Measurements from ENCODE around the gene SPSB4.

SPSB4 gene

GRCh38 chr3:141052201-141053069 lies 1.3 kb downstream of the SPSB4 start:
- no peaks in the 10 kb centered on the region for H3K9me3 ChIP-seq (ENCODE audit: control insufficient read depth in 5 of 5, low read length in 5 of 5)
- H3K27me3 ChIP-seq (ENCODE audit: control insufficient read depth in 5 of 5, insufficient read depth in 4 of 5, low read length in 5 of 5) = peaks cover 27 to 43% (median 41%) of the 10 kb centered on the region in 5 donors
- no peak overlapping the region for H3K9ac ChIP-seq (ENCODE audit: low read length in 5 of 5)
- peak overlapping the region; percentile 20 to 68 (median 54) for H3K4me3 ChIP-seq (ENCODE audit: low read depth in 1 of 5, low read length in 5 of 5)
- no peaks in the 10 kb centered on the region for H3K36me3 ChIP-seq (ENCODE audit: control insufficient read depth in 5 of 5, insufficient read depth in 5 of 5, low read length in 5 of 5)
- H3K4me1 ChIP-seq (ENCODE audit: control insufficient read depth in 5 of 5, insufficient read depth in 5 of 5, low read length in 5 of 5) = peaks cover 0 to 27% (median 22%) of the 10 kb centered on the region in 5 donors
- no peak overlapping the region for H3K27ac ChIP-seq (ENCODE audit: low read depth, low read length)

- Histone ChIP-seq H3K27ac (ENCODE audit: low read depth, low read length) (no peak overlapping the region), H3K4me3 (ENCODE audit: low read depth in 1 of 5, low read length in 5 of 5) (no peak overlapping the region), H3K27me3 (ENCODE audit: control insufficient read depth in 5 of 5, insufficient read depth in 4 of 5, low read length in 5 of 5) (peaks cover 21 to 35% (median 26%) of the 10 kb centered on the region in 5 donors), H3K36me3 (ENCODE audit: control insufficient read depth in 5 of 5, insufficient read depth in 5 of 5, low read length in 5 of 5) (no peaks in the 10 kb centered on the region), H3K9me3 (ENCODE audit: control insufficient read depth in 5 of 5, low read length in 5 of 5) (no peaks in the 10 kb centered on the region), H3K4me1 (ENCODE audit: control insufficient read depth in 5 of 5, insufficient read depth in 5 of 5, low read length in 5 of 5) (peaks cover 0 to 27% (median 22%) of the 10 kb centered on the region in 5 donors), H3K9ac (ENCODE audit: low read length in 5 of 5) (no peak overlapping the region)
Measured at GRCh38 chr3:141055136-141055535, 4.0 kb downstream of the SPSB4 start.

GRCh38 chr3:141055536-141056445 lies 4.6 kb downstream of the SPSB4 start:
- no peak overlapping the region for H3K27ac ChIP-seq (ENCODE audit: low read depth, low read length)
- no peaks in the 10 kb centered on the region for H3K36me3 ChIP-seq (ENCODE audit: control insufficient read depth in 5 of 5, insufficient read depth in 5 of 5, low read length in 5 of 5)
- H3K4me3 ChIP-seq (ENCODE audit: low read depth in 1 of 5, low read length in 5 of 5) = no peak overlapping the region
- peaks cover 0 to 21% (median 17%) of the 10 kb centered on the region in 5 donors for H3K4me1 ChIP-seq (ENCODE audit: control insufficient read depth in 5 of 5, insufficient read depth in 5 of 5, low read length in 5 of 5)
- peaks cover 15 to 30% (median 21%) of the 10 kb centered on the region in 5 donors for H3K27me3 ChIP-seq (ENCODE audit: control insufficient read depth in 5 of 5, insufficient read depth in 4 of 5, low read length in 5 of 5)
- H3K9me3 ChIP-seq (ENCODE audit: control insufficient read depth in 5 of 5, low read length in 5 of 5) = no peaks in the 10 kb centered on the region
- no peak overlapping the region for H3K9ac ChIP-seq (ENCODE audit: low read length in 5 of 5)

GRCh38 chr3:141056751-141057171 lies 5.6 kb downstream of the SPSB4 start:
- no peaks in the 10 kb centered on the region for H3K36me3 ChIP-seq (ENCODE audit: control insufficient read depth in 5 of 5, insufficient read depth in 5 of 5, low read length in 5 of 5)
- no peaks in the 10 kb centered on the region for H3K9me3 ChIP-seq (ENCODE audit: control insufficient read depth in 5 of 5, low read length in 5 of 5)
- H3K9ac ChIP-seq (ENCODE audit: low read length in 5 of 5) = no peak overlapping the region
- no peak overlapping the region for H3K27ac ChIP-seq (ENCODE audit: low read depth, low read length)
- peaks cover 12 to 27% (median 18%) of the 10 kb centered on the region in 5 donors for H3K27me3 ChIP-seq (ENCODE audit: control insufficient read depth in 5 of 5, insufficient read depth in 4 of 5, low read length in 5 of 5)
- H3K4me1 ChIP-seq (ENCODE audit: control insufficient read depth in 5 of 5, insufficient read depth in 5 of 5, low read length in 5 of 5) = peaks cover 0 to 12% (median 11%) of the 10 kb centered on the region in 5 donors
- H3K4me3 ChIP-seq (ENCODE audit: low read depth in 1 of 5, low read length in 5 of 5) = no peak overlapping the region

- Histone ChIP-seq H3K36me3 (ENCODE audit: control insufficient read depth in 5 of 5, insufficient read depth in 5 of 5, low read length in 5 of 5) (no peaks in the 10 kb centered on the region), H3K4me3 (ENCODE audit: low read depth in 1 of 5, low read length in 5 of 5) (no peak overlapping the region), H3K27ac (ENCODE audit: low read depth, low read length) (no peak overlapping the region), H3K9ac (ENCODE audit: low read length in 5 of 5) (no peak overlapping the region), H3K27me3 (ENCODE audit: control insufficient read depth in 5 of 5, insufficient read depth in 4 of 5, low read length in 5 of 5) (peaks cover 6 to 21% (median 16%) of the 10 kb centered on the region in 5 donors), H3K4me1 (ENCODE audit: control insufficient read depth in 5 of 5, insufficient read depth in 5 of 5, low read length in 5 of 5) (peaks cover 0 to 5% (median 4%) of the 10 kb centered on the region in 5 donors), H3K9me3 (ENCODE audit: control insufficient read depth in 5 of 5, low read length in 5 of 5) (no peaks in the 10 kb centered on the region)
Measured at GRCh38 chr3:141057436-141057835, 6.3 kb downstream of the SPSB4 start.

GRCh38 chr3:141057946-141058800 lies 7.0 kb downstream of the SPSB4 start:
- no peaks in the 10 kb centered on the region for H3K36me3 ChIP-seq (ENCODE audit: control insufficient read depth in 5 of 5, insufficient read depth in 5 of 5, low read length in 5 of 5)
- H3K9me3 ChIP-seq (ENCODE audit: control insufficient read depth in 5 of 5, low read length in 5 of 5) = no peaks in the 10 kb centered on the region
- H3K9ac ChIP-seq (ENCODE audit: low read length in 5 of 5) = no peak overlapping the region
- H3K27ac ChIP-seq (ENCODE audit: low read depth, low read length) = no peak overlapping the region
- no peak overlapping the region for H3K4me3 ChIP-seq (ENCODE audit: low read depth in 1 of 5, low read length in 5 of 5)
- H3K27me3 ChIP-seq (ENCODE audit: control insufficient read depth in 5 of 5, insufficient read depth in 4 of 5, low read length in 5 of 5) = peaks cover 3 to 15% (median 12%) of the 10 kb centered on the region in 5 donors
- H3K4me1 ChIP-seq (ENCODE audit: control insufficient read depth in 5 of 5, insufficient read depth in 5 of 5, low read length in 5 of 5) = no peaks in the 10 kb centered on the region

GRCh38 chr3:141058996-141059395 lies 7.8 kb downstream of the SPSB4 start:
- Histone ChIP-seq H3K27me3 (ENCODE audit: control insufficient read depth in 5 of 5, insufficient read depth in 4 of 5, low read length in 5 of 5) (peaks cover 0 to 11% (median 8%) of the 10 kb centered on the region in 5 donors), H3K9me3 (ENCODE audit: control insufficient read depth in 5 of 5, low read length in 5 of 5) (no peaks in the 10 kb centered on the region), H3K36me3 (ENCODE audit: control insufficient read depth in 5 of 5, insufficient read depth in 5 of 5, low read length in 5 of 5) (no peaks in the 10 kb centered on the region), H3K4me1 (ENCODE audit: control insufficient read depth in 5 of 5, insufficient read depth in 5 of 5, low read length in 5 of 5) (no peaks in the 10 kb centered on the region), H3K27ac (ENCODE audit: low read depth, low read length) (no peak overlapping the region), H3K4me3 (ENCODE audit: low read depth in 1 of 5, low read length in 5 of 5) (no peak overlapping the region), H3K9ac (ENCODE audit: low read length in 5 of 5) (no peak overlapping the region)

- no peak overlapping the region for H3K4me3 ChIP-seq (ENCODE audit: low read depth in 1 of 5, low read length in 5 of 5)
- H3K27ac ChIP-seq (ENCODE audit: low read depth, low read length) = no peak overlapping the region
- no peak overlapping the region for H3K9ac ChIP-seq (ENCODE audit: low read length in 5 of 5)
- H3K36me3 ChIP-seq (ENCODE audit: control insufficient read depth in 5 of 5, insufficient read depth in 5 of 5, low read length in 5 of 5) = no peaks in the 10 kb centered on the region
- no peaks in the 10 kb centered on the region for H3K4me1 ChIP-seq (ENCODE audit: control insufficient read depth in 5 of 5, insufficient read depth in 5 of 5, low read length in 5 of 5)
- H3K27me3 ChIP-seq (ENCODE audit: control insufficient read depth in 5 of 5, insufficient read depth in 4 of 5, low read length in 5 of 5) = peaks cover 0 to 10% (median 6%) of the 10 kb centered on the region in 5 donors
- no peaks in the 10 kb centered on the region for H3K9me3 ChIP-seq (ENCODE audit: control insufficient read depth in 5 of 5, low read length in 5 of 5)
Measured at GRCh38 chr3:141059816-141060215, 8.7 kb downstream of the SPSB4 start.

GRCh38 chr3:141060327-141060726 lies 9.2 kb downstream of the SPSB4 start:
- peaks cover 0 to 8% (median 3%) of the 10 kb centered on the region in 5 donors for H3K27me3 ChIP-seq (ENCODE audit: control insufficient read depth in 5 of 5, insufficient read depth in 4 of 5, low read length in 5 of 5)
- no peak overlapping the region for H3K9ac ChIP-seq (ENCODE audit: low read length in 5 of 5)
- no peak overlapping the region for H3K27ac ChIP-seq (ENCODE audit: low read depth, low read length)
- no peaks in the 10 kb centered on the region for H3K9me3 ChIP-seq (ENCODE audit: control insufficient read depth in 5 of 5, low read length in 5 of 5)
- H3K36me3 ChIP-seq (ENCODE audit: control insufficient read depth in 5 of 5, insufficient read depth in 5 of 5, low read length in 5 of 5) = no peaks in the 10 kb centered on the region
- H3K4me1 ChIP-seq (ENCODE audit: control insufficient read depth in 5 of 5, insufficient read depth in 5 of 5, low read length in 5 of 5) = no peaks in the 10 kb centered on the region
- H3K4me3 ChIP-seq (ENCODE audit: low read depth in 1 of 5, low read length in 5 of 5) = no peak overlapping the region

All from subcutaneous abdominal adipose tissue (tissue), 5 donors.